Skeletal muscle satellite cell (primary cell): ENCODE results near the gene TNRC6A.
"Not testable (repeated sequence)": the region's sequence is repeated elsewhere in the genome, so short reads cannot be mapped to it uniquely, and the experiment has no call there.

ENCODE experiments used
- H3K27me3 ChIP-seq: 2 replicates; pipeline ENCODE4 v1.7.0; 2013; ENCODE audit warnings: low read length; ENCODE audit not compliant: control insufficient read depth, insufficient read depth
- H3K36me3 ChIP-seq: 2 replicates; pipeline ENCODE4 v1.7.0; 2013; ENCODE audit warnings: mild to moderate bottlenecking, control low read depth, low read length; ENCODE audit not compliant: insufficient read depth
- H3K4me1 ChIP-seq: 2 replicates; pipeline ENCODE4 v1.7.0; 2013; ENCODE audit warnings: low read length; ENCODE audit not compliant: control insufficient read depth, insufficient read depth
- H3K4me2 ChIP-seq: 2 replicates; pipeline ENCODE4 v1.7.0; 2013; ENCODE audit warnings: mild to moderate bottlenecking, low read length
- H3K4me3 ChIP-seq: 2 replicates; pipeline ENCODE4 v1.7.0; 2013; ENCODE audit warnings: low read length
- H3K9ac ChIP-seq: 2 replicates; pipeline ENCODE4 v1.7.0; 2013; ENCODE audit warnings: mild to moderate bottlenecking, low read depth, low read length, moderate library complexity
- H3K9me3 ChIP-seq: replicated peaks from 2 replicates; pipeline ENCODE4 v1.7.0; 2013; ENCODE audit warnings: mild to moderate bottlenecking, control low read depth, low read length

TNRC6A gene

DNA sequence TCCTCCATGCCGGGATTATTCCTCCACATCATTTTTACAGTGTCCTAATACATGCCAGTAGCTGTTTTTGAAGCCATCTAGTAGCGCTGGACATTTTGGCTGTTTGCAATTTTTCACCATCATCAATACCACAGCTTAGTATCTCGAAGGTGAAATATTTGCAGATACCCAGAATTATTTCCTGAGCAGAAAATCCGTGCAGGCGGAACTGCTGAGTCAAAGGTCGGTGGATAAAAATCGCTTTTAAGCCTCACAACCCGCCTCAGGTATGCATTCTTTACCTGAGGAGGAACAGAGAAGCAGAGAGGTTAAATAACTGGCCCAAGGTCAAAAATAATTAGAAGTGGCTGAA is 584 bp upstream of the TNRC6A start:
- Histone ChIP-seq H3K4me1 (peaks cover 21% of the 10 kb centered on the region), H3K4me2 (peak overlapping the region; percentile 92), H3K36me3 (peaks cover 14% of the 10 kb centered on the region), H3K9ac (peak overlapping the region; percentile 95), H3K4me3 (peak overlapping the region; percentile 99), H3K27me3 (no peaks in the 10 kb centered on the region), H3K9me3 (no peaks in the 10 kb centered on the region)

DNA sequence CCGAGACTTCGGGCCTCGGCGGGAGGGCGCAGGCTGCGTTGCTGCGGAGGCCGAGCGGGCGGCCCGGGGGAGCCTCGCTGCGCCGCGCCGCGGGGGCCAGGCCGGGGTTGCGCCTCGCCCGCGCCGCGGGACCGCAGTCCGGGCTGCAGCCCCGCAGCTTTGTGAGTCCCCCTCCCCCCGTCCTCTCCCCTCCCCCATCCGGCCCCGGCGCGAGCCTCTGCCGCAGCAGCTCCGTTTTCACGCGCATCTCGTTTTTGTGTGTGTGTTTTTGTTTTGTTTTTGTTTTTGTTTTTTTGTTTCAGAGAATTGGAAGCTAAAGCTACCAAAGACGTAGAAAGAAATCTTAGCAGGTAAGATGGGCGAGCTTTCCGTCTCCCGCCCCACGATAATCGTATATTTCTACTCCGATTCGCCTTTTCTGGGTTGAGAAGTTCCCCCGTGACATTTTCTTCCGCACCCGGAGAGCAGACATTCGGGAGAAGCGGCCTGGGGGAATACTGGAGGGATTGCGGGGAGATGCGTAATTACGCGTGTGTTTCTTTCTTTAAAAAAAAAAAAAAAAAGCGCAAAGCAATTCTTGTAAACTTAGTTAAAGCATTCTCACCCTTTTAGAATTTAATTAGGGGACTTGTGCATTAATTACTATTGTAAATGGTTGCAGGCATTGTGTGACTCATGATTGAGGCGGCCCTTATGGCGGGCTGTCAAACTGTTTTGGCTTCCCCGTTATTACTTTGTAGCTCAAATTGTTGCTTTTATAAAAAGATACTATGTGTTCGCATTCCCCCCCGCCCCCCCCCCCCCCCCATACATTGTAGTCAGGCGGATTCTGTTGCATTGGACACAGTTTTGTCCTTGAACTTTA is 732 bp downstream of the TNRC6A start:
- Histone ChIP-seq H3K4me3 (peak overlapping the region; percentile 99), H3K36me3 (peaks cover 18% of the 10 kb centered on the region), H3K4me2 (peak overlapping the region; percentile 86), H3K4me1 (peaks cover 23% of the 10 kb centered on the region), H3K9me3 (no peaks in the 10 kb centered on the region), H3K27me3 (no peaks in the 10 kb centered on the region), H3K9ac (peak overlapping the region; percentile 95)

DNA sequence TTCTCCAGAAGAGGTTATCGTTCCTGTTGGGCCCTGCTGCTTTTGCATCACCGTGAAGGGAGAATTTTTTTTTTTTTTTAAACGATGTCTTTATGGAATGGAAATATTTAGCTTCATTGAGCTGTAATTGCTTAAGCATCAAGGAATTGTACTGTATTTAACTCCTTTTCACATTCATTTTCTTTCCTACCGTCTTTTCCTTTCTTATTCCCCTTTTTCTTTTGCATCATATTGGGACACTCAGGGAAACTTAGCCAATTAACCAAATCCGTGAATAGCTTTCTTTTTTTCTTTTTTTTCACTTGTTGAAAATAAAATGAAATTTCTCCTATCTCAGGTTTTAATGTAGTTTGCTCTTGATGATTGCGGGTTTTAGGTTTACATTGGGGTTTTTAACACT is 1.5 kb downstream of the TNRC6A start:
- Histone ChIP-seq H3K4me1 (peaks cover 24% of the 10 kb centered on the region), H3K4me3 (peak overlapping the region; percentile 99), H3K27me3 (no peaks in the 10 kb centered on the region), H3K4me2 (peak overlapping the region; percentile 86), H3K36me3 (peaks cover 18% of the 10 kb centered on the region), H3K9ac (peak overlapping the region; percentile 95), H3K9me3 (no peaks in the 10 kb centered on the region)

DNA sequence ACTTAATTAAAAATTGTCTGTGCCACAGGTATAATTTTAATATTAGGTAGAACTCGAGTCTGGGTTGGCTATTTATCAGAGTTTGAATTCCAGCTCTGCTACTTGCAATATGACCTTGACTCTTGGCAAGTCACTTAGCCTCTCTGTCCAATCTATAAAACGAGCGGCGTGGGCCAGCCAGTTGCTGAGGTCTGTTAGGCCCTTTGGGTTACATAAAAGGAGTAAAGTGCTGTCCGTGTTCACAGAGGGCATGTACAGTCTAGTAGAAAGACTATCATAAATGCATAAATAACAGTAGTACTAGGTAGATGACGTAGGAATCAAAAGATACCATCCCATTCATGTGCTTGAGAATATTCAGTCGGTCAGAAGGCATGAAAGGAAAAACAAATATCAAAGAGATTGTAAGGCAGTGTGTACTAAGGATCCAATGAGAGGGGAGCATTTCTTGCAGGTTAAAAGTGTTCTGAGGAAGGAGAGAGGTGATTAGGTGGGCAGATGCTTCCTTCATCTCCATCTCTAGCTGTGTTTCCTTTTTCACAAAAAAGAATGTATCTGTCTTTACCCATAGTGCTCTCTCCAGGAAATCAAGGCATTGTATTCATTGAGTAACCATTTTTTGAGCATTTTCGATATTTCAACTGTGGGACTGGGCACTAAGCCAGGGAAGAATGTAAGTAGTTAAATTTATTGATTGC is 2.4 kb downstream of the TNRC6A start:
- Histone ChIP-seq H3K4me2 (peak overlapping the region; percentile 86), H3K9ac (no peak overlapping the region), H3K4me3 (peak overlapping the region; percentile 99), H3K27me3 (no peaks in the 10 kb centered on the region), H3K36me3 (peaks cover 18% of the 10 kb centered on the region), H3K4me1 (peaks cover 34% of the 10 kb centered on the region), H3K9me3 (no peaks in the 10 kb centered on the region)

DNA sequence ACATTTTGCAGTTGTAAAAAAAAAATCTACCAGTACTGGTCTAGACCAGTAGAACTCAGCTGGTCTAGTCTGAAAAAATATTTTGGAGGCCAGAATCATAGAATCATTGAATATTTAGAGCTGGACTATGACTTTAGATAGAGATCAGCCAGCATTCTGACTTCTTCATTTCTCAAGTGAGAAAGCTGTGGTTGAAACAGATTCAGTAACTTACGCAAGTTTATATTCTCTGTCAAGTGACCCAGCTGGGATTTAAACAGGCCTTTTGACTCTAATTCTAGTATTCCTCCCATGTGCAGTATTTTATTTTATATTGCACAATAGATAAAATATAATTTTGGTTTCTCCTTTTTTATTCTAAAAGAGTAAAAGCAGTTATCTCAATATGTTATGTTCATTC is 4.9 kb downstream of the TNRC6A start:
- H3K4me1 ChIP-seq: peaks cover 50% of the 10 kb centered on the region
- H3K9ac ChIP-seq: no peak overlapping the region
- H3K4me2 ChIP-seq: no peak overlapping the region
- H3K9me3 ChIP-seq: no peaks in the 10 kb centered on the region
- peaks cover 24% of the 10 kb centered on the region for H3K36me3 ChIP-seq
- H3K27me3 ChIP-seq: no peaks in the 10 kb centered on the region
- H3K4me3 ChIP-seq: no peak overlapping the region

DNA sequence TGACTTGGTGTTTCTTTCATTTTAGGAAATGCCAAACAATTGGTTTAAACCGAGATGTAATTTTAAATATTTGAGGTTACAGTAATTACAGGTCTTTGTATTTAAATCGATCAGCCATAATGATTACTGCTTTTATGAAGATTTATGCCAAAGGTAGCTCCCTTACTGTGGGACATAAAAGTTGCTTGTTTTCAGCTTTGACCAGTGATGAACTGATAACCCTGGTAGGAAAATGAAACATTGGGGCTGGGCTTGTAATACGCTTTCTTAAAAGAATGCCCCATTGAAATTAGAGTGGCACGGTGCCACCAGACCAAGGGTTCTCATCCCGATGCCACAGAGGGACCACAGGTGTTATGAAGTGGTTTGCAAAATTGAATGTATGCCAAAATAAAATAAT is 7.3 kb downstream of the TNRC6A start:
- H3K4me3 ChIP-seq: no peak overlapping the region
- peak overlapping the region; percentile 68 for H3K4me2 ChIP-seq
- H3K9me3 ChIP-seq: no peaks in the 10 kb centered on the region
- H3K4me1 ChIP-seq: peaks cover 40% of the 10 kb centered on the region
- peak overlapping the region; percentile 38 for H3K9ac ChIP-seq
- peaks cover 24% of the 10 kb centered on the region for H3K36me3 ChIP-seq
- no peaks in the 10 kb centered on the region for H3K27me3 ChIP-seq

DNA sequence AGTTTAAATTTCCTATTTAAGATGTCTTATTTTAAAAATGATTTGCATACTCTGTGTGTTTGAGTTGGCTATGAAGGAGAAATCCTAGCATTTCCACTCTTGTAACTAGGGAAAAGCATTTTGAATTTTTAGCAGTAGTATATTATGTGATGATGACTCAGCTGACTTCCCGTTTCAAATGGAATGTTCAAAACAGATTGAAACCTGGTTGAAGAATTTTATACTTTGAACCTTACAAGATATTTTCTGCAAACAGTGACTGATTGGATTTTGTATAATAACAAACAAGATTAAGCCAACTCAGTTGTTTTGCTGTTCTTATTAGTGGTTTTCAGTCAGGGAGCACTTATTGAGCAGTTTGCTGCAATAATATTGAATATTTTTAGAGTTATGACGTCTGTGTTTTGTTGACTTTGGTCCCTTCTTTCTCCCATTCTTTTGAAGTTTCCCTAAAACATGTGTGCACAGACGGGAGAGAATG is 8.0 kb downstream of the TNRC6A start:
- peak overlapping the region; percentile 38 for H3K9ac ChIP-seq
- peaks cover 20% of the 10 kb centered on the region for H3K36me3 ChIP-seq
- H3K4me1 ChIP-seq: peaks cover 35% of the 10 kb centered on the region
- H3K27me3 ChIP-seq: no peaks in the 10 kb centered on the region
- H3K4me3 ChIP-seq: peak overlapping the region; percentile 15
- no peaks in the 10 kb centered on the region for H3K9me3 ChIP-seq
- peak overlapping the region; percentile 68 for H3K4me2 ChIP-seq

DNA sequence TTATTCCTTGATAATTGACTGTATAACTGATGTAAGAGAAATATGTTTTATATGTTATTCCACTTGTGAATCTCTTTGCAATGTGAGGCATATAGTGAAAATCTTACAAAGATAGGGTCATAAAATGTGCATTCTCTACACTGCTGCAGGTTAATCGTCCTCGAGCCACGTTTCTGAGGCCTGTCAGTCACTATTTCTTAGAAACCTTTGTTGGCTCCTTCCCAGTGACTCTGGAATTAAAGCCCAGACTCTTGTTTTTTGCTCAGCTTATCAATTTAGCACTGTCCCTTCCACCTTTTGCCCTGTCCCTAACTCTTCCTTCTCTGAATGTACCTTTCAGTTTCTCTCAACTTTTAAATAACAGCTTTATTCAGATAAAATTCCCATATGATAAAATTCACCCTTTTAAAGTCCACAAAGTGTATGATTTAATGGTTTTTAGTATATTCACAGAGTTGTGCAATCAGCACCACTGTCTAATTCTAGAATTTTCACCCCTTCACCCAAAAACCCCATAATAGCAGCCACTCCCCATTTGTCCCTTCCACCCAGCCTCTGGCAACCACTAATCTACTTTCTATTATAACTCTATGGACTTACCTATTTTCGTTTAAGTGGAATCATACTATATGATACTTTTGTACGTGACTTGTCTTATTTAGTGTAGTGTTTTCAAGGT is 8.6 kb downstream of the TNRC6A start:
- Histone ChIP-seq H3K36me3 (peaks cover 17% of the 10 kb centered on the region), H3K4me1 (peaks cover 35% of the 10 kb centered on the region), H3K9ac (peak overlapping the region; percentile 4), H3K4me3 (peak overlapping the region; percentile 15), H3K4me2 (peak overlapping the region; percentile 68), H3K27me3 (no peaks in the 10 kb centered on the region), H3K9me3 (no peaks in the 10 kb centered on the region)

DNA sequence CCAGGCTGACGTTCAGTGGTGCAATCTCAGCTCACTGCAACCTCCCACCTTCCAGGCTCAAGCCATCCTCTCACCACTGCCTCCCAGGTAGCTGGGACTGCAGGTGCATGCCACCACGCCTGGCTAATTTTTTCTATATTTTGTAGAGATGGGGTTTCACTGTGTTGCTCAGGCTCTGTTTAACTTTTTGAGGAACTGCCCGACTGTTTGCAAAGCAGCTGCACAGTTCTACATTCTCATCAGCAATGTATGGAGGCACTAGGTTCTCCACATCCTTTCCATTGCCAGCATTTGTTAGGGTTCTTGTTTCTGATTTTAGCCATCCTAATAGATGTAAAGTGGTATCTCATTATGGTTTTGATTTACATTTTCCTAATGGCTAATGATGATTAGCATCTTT is 9.4 kb downstream of the TNRC6A start:
- Histone ChIP-seq H3K27me3 (no peaks in the 10 kb centered on the region), H3K4me3 (no peak overlapping the region), H3K4me2 (no peak overlapping the region), H3K9ac (no peak overlapping the region), H3K4me1 (peaks cover 35% of the 10 kb centered on the region), H3K36me3 (peaks cover 13% of the 10 kb centered on the region), H3K9me3 (no peaks in the 10 kb centered on the region)

DNA sequence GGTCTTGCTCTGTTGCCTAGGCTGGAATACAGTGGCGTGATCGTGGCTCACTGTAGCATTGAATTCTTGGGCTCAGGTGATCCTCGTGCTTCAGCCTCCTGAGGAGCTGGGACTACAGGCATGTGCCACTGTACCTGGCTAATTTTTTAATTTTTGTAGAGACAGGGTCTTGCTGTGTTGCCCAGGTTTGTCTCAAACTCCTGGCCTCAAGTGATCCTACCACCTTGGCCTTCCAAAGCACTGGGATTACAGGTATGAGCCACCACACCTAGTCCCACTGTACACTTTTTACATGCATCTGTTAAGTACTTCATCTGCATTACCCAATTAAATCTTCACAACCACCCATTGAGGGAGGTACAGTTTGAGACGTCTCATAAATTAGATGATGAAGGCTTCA is 12.4 kb downstream of the TNRC6A start:
- no peaks in the 10 kb centered on the region for H3K27me3 ChIP-seq
- H3K4me1 ChIP-seq: peaks cover 25% of the 10 kb centered on the region

DNA sequence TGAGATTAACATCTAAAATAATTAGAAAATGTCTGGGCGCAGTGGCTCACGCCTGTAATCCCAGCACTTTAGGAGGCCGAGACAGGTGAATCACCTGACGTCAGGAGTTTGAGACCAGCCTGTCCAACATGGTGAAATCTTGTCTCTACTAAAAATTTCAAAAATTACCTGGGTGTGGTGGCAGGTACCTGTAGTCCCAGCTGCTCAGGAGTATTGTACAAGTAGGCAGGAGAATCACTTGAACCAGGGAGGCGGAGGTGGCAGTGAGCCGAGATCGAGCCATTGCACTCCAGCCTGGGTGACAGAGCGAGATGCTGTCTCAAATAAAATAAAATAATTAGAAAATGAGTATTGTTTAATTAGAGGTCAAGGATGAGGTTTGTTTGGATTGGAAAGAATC is 13.2 kb downstream of the TNRC6A start:
- not testable (repeated sequence) for H3K4me2 ChIP-seq, H3K4me3 ChIP-seq, H3K9ac ChIP-seq, H3K9me3 ChIP-seq, H3K27me3 ChIP-seq
- peaks cover 13% of the 10 kb centered on the region for H3K36me3 ChIP-seq
- H3K4me1 ChIP-seq: peaks cover 25% of the 10 kb centered on the region

More for the DNA sequence above, 12.4 kb downstream of the TNRC6A start:
- Histone ChIP-seq H3K4me3 (no peak overlapping the region), H3K36me3 (peaks cover 10% of the 10 kb centered on the region), H3K4me2 (no peak overlapping the region), H3K9me3 (no peaks in the 10 kb centered on the region), H3K9ac (no peak overlapping the region)
